NCI-H187 (cell line): ENCODE results near the gene KCNK18.
A peak's percentile ranks its signal among the peaks of the same experiment; 100 is the strongest.

Experiments used
- DNase-seq, 2 experiments: peaks; one replicate each; lab custom pipeline; 2025; lab: John Stamatoyannopoulos, UW

Gene KCNK18

GRCh38 chr10:117197189-117197588, at the start of gene KCNK18:
Gene KCNK18 (plus strand): TSS chr10:117197489. CDS start chr10:117197489, 0 bp downstream.
- DNase-seq, result no peak

GRCh38 chr10:117148284-117148683, 49.0 kb upstream of the KCNK18 start:
- DNase-seq, result no peak

GRCh38 chr10:117152668-117153067, 44.6 kb upstream of the KCNK18 start:
- no peak for DNase-seq

- DNase-seq, result no peak
Measured at GRCh38 chr10:117158297-117158696, 39.0 kb upstream of the KCNK18 start.

- no peak for DNase-seq
Measured at GRCh38 chr10:117159390-117159789, 37.9 kb upstream of the KCNK18 start.

- no peak for DNase-seq
Measured at GRCh38 chr10:117160567-117160966, 36.7 kb upstream of the KCNK18 start.

GRCh38 chr10:117161386-117162033, 35.8 kb upstream of the KCNK18 start:
- no peak for DNase-seq

- DNase-seq, result no peak
Measured at GRCh38 chr10:117162093-117163060, 34.9 kb upstream of the KCNK18 start.

- DNase-seq, result no peak
Measured at GRCh38 chr10:117163061-117163953, 34.0 kb upstream of the KCNK18 start.

GRCh38 chr10:117163954-117164548, 33.2 kb upstream of the KCNK18 start:
- no peak for DNase-seq

- no peak for DNase-seq
Measured at GRCh38 chr10:117164592-117165537, 32.4 kb upstream of the KCNK18 start.

GRCh38 chr10:117165538-117166417, 31.5 kb upstream of the KCNK18 start:
- no peak for DNase-seq

- no peak for DNase-seq
Measured at GRCh38 chr10:117166418-117167345, 30.6 kb upstream of the KCNK18 start.

- no peak for DNase-seq
Measured at GRCh38 chr10:117167346-117167788, 29.9 kb upstream of the KCNK18 start.

- peak in 1 of 2 experiments; percentile 9 for DNase-seq
Measured at GRCh38 chr10:117167789-117168674, 29.3 kb upstream of the KCNK18 start.

- DNase-seq, result no peak
Measured at GRCh38 chr10:117168729-117169128, 28.6 kb upstream of the KCNK18 start.

- no peak for DNase-seq
Measured at GRCh38 chr10:117169480-117169879, 27.8 kb upstream of the KCNK18 start.
